Measurements from ENCODE around the gene SGPP1. TPM values are rescaled to one million over a fixed set of nuclear protein-coding genes. Genes with fewer than 3 reads are reported as not detected.

SGPP1 gene
- total RNA-seq, 6 donors from 2014 or later, result 9.4 to 27.8 (median 22.9) TPM

- WGBS, 2 donors, result 71% methylated on average over 3 of the region's 3 CpGs
- Histone ChIP-seq H3K27ac (no peak overlapping the region), H3K4me1 (no peaks in the 10 kb centered on the region), H3K9me3 (no peaks in the 10 kb centered on the region), H3K4me3 (no peak overlapping the region), H3K36me3 (no peaks in the 10 kb centered on the region), H3K27me3 (no peaks in the 10 kb centered on the region)
- TF ChIP-seq POLR2A (IDR thresholded peaks at IDR 0.05) (no peak), POLR2AphosphoS5 (IDR thresholded peaks at IDR 0.05) (no peak), EP300 (IDR thresholded peaks at IDR 0.05) (no peak)
- TF ChIP-seq, protein P1, sequence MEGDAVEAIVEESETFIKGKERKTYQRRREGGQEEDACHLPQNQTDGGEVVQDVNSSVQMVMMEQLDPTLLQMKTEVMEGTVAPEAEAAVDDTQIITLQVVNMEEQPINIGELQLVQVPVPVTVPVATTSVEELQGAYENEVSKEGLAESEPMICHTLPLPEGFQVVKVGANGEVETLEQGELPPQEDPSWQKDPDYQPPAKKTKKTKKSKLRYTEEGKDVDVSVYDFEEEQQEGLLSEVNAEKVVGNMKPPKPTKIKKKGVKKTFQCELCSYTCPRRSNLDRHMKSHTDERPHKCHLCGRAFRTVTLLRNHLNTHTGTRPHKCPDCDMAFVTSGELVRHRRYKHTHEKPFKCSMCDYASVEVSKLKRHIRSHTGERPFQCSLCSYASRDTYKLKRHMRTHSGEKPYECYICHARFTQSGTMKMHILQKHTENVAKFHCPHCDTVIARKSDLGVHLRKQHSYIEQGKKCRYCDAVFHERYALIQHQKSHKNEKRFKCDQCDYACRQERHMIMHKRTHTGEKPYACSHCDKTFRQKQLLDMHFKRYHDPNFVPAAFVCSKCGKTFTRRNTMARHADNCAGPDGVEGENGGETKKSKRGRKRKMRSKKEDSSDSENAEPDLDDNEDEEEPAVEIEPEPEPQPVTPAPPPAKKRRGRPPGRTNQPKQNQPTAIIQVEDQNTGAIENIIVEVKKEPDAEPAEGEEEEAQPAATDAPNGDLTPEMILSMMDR (IDR thresholded peaks at IDR 0.05), result no peak
- ATAC-seq (ENCODE audit: low FRiP score in 2 of 2) (no peak), DNase-seq (no peak)
These were observed 20.0 kb upstream of the SGPP1 start for GRCh38 chr14:63747846-63748245.

DNA sequence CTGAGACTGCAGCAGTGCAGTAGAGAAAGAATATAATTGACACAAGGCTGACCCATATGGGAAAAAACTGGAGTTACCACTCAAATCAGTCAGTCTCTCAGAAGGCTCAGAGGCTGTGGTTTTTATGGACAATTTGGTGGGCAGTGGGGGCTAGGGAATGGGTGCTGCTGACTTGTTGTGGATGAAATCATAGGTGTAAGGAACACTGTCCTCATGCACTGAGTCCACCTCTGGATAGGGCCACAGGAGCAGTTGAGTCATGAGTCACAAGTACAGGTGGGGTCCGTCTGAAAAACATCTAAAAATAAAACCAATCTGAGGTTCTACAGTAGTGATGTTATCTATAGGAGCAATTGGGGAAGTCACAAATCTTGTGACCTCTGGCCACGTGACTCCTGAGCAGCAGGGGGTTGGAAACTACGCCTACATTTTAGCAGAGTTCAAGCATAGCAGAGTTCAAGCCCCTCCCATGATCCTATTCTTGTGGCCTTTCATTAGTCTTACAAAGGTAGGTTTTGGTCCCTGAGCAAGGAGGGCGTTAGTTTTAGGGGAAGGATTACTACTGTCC lies 18.1 kb upstream of the SGPP1 start:
- peak in 1 of 2 donors; percentile 42 for ATAC-seq (ENCODE audit: low FRiP score in 2 of 2)
- no peaks in the 10 kb centered on the region for H3K9me3 ChIP-seq
- no peak for TF ChIP-seq EP300 (IDR thresholded peaks at IDR 0.05)
- TF ChIP-seq, protein P1 (IDR thresholded peaks at IDR 0.05), result no peak
- TF ChIP-seq POLR2A (IDR thresholded peaks at IDR 0.05), result no peak
- TF ChIP-seq POLR2AphosphoS5 (IDR thresholded peaks at IDR 0.05), result no peak
- no peak overlapping the region for H3K4me3 ChIP-seq
- no peaks in the 10 kb centered on the region for H3K27me3 ChIP-seq
- H3K4me1 ChIP-seq, result no peaks in the 10 kb centered on the region
- no peak overlapping the region for H3K27ac ChIP-seq
- peak in 1 of 2 donors; percentile 54 for DNase-seq
- WGBS, 2 donors, result 36% methylated on average over 4 of the region's 4 CpGs
- no peaks in the 10 kb centered on the region for H3K36me3 ChIP-seq

DNA sequence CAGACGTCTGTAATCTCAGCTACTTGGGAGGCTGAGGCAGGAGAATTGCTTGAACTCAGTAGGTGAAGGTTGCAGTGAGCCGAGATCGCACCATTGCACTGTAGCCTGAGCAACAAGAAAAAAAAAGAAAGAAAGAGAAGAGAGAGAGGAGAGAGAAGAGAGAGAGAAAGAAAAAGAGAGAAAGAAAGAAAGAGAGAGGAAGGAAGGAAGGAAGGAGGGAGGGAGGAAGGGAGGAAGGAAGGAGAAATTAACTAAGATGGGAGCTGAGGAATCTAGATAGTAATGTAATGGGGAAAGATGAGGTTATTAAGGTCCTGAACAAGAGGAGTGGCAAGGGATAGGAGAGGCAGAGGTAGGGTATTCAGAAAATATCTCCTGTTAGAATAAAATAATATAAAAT lies 17.4 kb upstream of the SGPP1 start:
- WGBS, 2 donors, result 90 to 91% methylated on average over 3 of the region's 3 CpGs
- Histone ChIP-seq H3K36me3 (no peaks in the 10 kb centered on the region), H3K27ac (no peak overlapping the region), H3K27me3 (no peaks in the 10 kb centered on the region), H3K4me3 (no peak overlapping the region), H3K9me3 (no peaks in the 10 kb centered on the region), H3K4me1 (no peaks in the 10 kb centered on the region)
- TF ChIP-seq POLR2AphosphoS5 (IDR thresholded peaks at IDR 0.05) (no peak), POLR2A (IDR thresholded peaks at IDR 0.05) (no peak), EP300 (IDR thresholded peaks at IDR 0.05) (no peak)
- TF ChIP-seq, protein P1 (IDR thresholded peaks at IDR 0.05), result no peak
- ATAC-seq (ENCODE audit: low FRiP score in 2 of 2) (no peak), DNase-seq (no peak)

DNA sequence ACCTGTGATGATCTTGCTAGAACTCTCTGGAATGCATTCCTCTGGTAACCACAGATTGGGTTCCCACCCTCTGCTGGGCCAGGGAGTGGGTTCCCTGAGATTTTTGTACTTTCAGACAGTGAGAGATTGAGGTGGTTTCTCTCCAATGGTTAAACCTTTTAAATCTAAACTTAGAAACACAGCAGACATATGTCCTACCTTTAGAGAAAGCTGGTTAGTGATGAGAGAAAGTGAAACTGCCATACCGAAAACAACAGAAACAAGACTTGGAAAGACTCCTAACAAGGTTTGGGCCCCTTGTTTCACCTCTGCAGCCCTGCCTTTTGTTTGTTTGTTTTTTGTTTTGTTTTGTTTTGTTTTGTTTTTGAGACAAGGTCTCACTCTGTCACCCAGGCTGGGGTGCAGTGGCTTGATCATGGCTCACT lies 9.7 kb upstream of the SGPP1 start:
- WGBS, 2 donors, result 85 to 90% methylated on average over 1 of the region's 1 CpG
- Histone ChIP-seq H3K9me3 (no peaks in the 10 kb centered on the region), H3K4me1 (no peaks in the 10 kb centered on the region), H3K4me3 (no peak overlapping the region), H3K27ac (no peak overlapping the region), H3K27me3 (no peaks in the 10 kb centered on the region), H3K36me3 (no peaks in the 10 kb centered on the region)
- no peak for DNase-seq
- TF ChIP-seq POLR2A (IDR thresholded peaks at IDR 0.05) (no peak), EP300 (IDR thresholded peaks at IDR 0.05) (no peak)
- TF ChIP-seq, protein P1 (IDR thresholded peaks at IDR 0.05), result no peak
- ATAC-seq (ENCODE audit: low FRiP score in 2 of 2), result no peak

DNA sequence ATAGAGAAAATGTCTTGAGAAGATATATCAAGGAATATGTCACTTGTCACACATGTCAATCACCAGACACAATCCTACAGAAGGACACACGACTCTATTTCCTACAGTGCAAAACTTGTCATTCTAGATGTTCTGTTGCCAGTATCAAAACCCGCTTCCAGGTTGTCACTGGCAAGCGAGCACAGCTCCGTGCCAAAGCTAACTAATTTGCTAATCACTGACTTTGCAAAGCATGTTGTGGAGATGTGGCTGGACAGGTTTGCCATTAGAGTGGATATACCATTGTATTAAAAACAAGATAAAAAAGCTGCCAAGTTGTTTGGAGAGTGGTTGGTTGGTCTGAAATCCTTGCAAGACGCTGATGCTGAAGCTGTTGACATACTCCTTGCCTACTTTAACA lies 7.9 kb upstream of the SGPP1 start:
- H3K27ac ChIP-seq, result no peak overlapping the region
- ATAC-seq (ENCODE audit: low FRiP score in 2 of 2), result no peak
- DNase-seq, result no peak
- H3K9me3 ChIP-seq, result no peaks in the 10 kb centered on the region
- H3K27me3 ChIP-seq, result no peaks in the 10 kb centered on the region
- H3K36me3 ChIP-seq, result no peaks in the 10 kb centered on the region
- no peaks in the 10 kb centered on the region for H3K4me1 ChIP-seq
- no peak for TF ChIP-seq EP300 (IDR thresholded peaks at IDR 0.05)
- TF ChIP-seq POLR2A (IDR thresholded peaks at IDR 0.05), result no peak
- TF ChIP-seq, protein P1 (IDR thresholded peaks at IDR 0.05), result no peak
- no peak for TF ChIP-seq POLR2AphosphoS5 (IDR thresholded peaks at IDR 0.05)
- no peak overlapping the region for H3K4me3 ChIP-seq
- WGBS, 2 donors, result 83 to 85% methylated on average over 5 of the region's 5 CpGs

Data from upper lobe of left lung (tissue), 6 donors.